H1 (cell line): ENCODE results near the gene SPDYE16. TPM values are rescaled to one million over a fixed set of nuclear protein-coding genes. Genes with fewer than 3 reads are reported as not detected.

Experiments used
- CTCF ChIA-PET: fragments of 300-600 bp; sonication (Branson Sonifier 250); formaldehyde crosslinking; loops from one replicate; lab custom pipeline; 2021; ENCODE audit not compliant: partially characterized antibody; lab: Charles Lee
- POLR2A ChIA-PET: fragments of 300-600 bp; sonication (Branson Sonifier 250); formaldehyde crosslinking; loops from one replicate; lab custom pipeline; 2021; ENCODE audit warnings: inconsistent platforms; ENCODE audit not compliant: partially characterized antibody; lab: Charles Lee
- DNase-seq, 2 experiments: peaks; one replicate each; pipeline versions ENCODE4 v3.0.0 to v3.0.0-alpha.2; 2010 to 2022; ENCODE audit warnings: low spot score in 2 of 2, low read depth in 1 of 2, mixed read lengths in 1 of 2
- FAIRE-seq: peaks from 2 replicates; lab custom pipeline; 2011; peaks lifted over from hg19 to GRCh38; lab: Jason Lieb, UNC
- H2AFZ ChIP-seq: 2 replicates; pipeline ENCODE4 v1.8.1; 2012; ENCODE audit warnings: low read length, inconsistent platforms
- H2AK5ac ChIP-seq: 2 replicates; pipeline ENCODE4 v1.6.1; 2013; ENCODE audit warnings: low read depth, low read length
- H2BK120ac ChIP-seq: replicated peaks from 2 replicates; pipeline ENCODE3; 2013; ENCODE audit warnings: low read depth, low read length, inconsistent platforms
- H2BK12ac ChIP-seq: 2 replicates; pipeline ENCODE4 v1.6.1; 2013; ENCODE audit warnings: low read depth, low read length
- H2BK15ac ChIP-seq: 2 replicates; pipeline ENCODE4 v1.6.1; 2013; ENCODE audit warnings: low read length
- H2BK20ac ChIP-seq: 2 replicates; pipeline ENCODE4 v1.6.1; 2013; ENCODE audit warnings: low read length
- H2BK5ac ChIP-seq: 2 replicates; pipeline ENCODE4 v1.6.1; 2013; ENCODE audit warnings: low read depth, low read length
- H3K14ac ChIP-seq: 2 replicates; pipeline ENCODE4 v1.6.1; 2013; ENCODE audit warnings: inconsistent platforms; ENCODE audit not compliant: insufficient read length
- H3K18ac ChIP-seq: 2 replicates; pipeline ENCODE4 v1.6.1; 2013; ENCODE audit warnings: low read length; ENCODE audit errors: extremely low read depth
- H3K23ac ChIP-seq: 2 replicates; pipeline ENCODE4 v1.6.1; 2013; ENCODE audit warnings: inconsistent platforms; ENCODE audit not compliant: insufficient read length
- H3K23me2 ChIP-seq: 2 replicates; pipeline ENCODE4 v1.6.1; 2013; ENCODE audit warnings: low read depth, low read length
- H3K27ac ChIP-seq: 2 replicates; pipeline ENCODE4 v1.6.1; 2011; ENCODE audit warnings: low read depth, low read length, inconsistent platforms
- H3K27me3 ChIP-seq, 4 experiments: replicated peaks in 1 of 4; 1 replicate in 1 of 4; 2 replicates in 3 of 4; pipeline versions ENCODE4 v1.6.1 to v1.8.1; 2011 to 2013; ENCODE audit warnings: low read length in 3 of 4, mild to moderate bottlenecking in 3 of 4, inconsistent platforms in 2 of 4, mixed read lengths in 2 of 4, moderate library complexity in 1 of 4; ENCODE audit not compliant: control insufficient read depth in 3 of 4, insufficient read depth in 3 of 4; ENCODE audit errors: extremely low read depth in 1 of 4
- H3K36me3 ChIP-seq, 4 experiments: 2 replicates each; pipeline versions ENCODE4 v1.6.1 to v1.8.1; 2011 to 2013; ENCODE audit warnings: mild to moderate bottlenecking in 4 of 4, low read length in 3 of 4, moderate library complexity in 2 of 4, control low read depth in 1 of 4, inconsistent platforms in 1 of 4; ENCODE audit not compliant: insufficient read depth in 4 of 4, control insufficient read depth in 2 of 4
- H3K4ac ChIP-seq: replicated peaks from 2 replicates; pipeline ENCODE3; 2013; ENCODE audit warnings: low read length, low read depth, mixed read lengths, inconsistent platforms; ENCODE audit not compliant: insufficient read length
- H3K4me1 ChIP-seq, 4 experiments: replicated peaks in 1 of 4; 1 replicate in 1 of 4; 2 replicates in 3 of 4; pipeline versions ENCODE4 v1.6.1 to v1.8.1; 2011 to 2013; ENCODE audit warnings: low read length in 3 of 4, inconsistent platforms in 2 of 4, mixed read lengths in 1 of 4; ENCODE audit not compliant: insufficient read depth in 4 of 4, control insufficient read depth in 3 of 4
- H3K4me2 ChIP-seq, 2 experiments: 2 replicates each; pipeline versions ENCODE4 v1.6.1 to v1.8.1; 2011 to 2013; ENCODE audit warnings: low read depth in 2 of 2, low read length in 2 of 2, control low read depth in 1 of 2, inconsistent platforms in 1 of 2, mild to moderate bottlenecking in 1 of 2; ENCODE audit not compliant: insufficient read depth in 1 of 2
- H3K4me3 ChIP-seq, 4 experiments: fragments of 200-600, 300-600 bp in 1 of 4; sonication (generic), shearing (Covaris generic), sonication (Bioruptor Twin) in 1 of 4; 2 replicates each; pipeline versions ENCODE4 v1.5.1 to v1.8.1; 2011 to 2016; ENCODE audit warnings: low read length in 4 of 4, low read depth in 3 of 4, control low read depth in 2 of 4, inconsistent platforms in 2 of 4, mild to moderate bottlenecking in 2 of 4, mixed read lengths in 1 of 4, moderate library complexity in 1 of 4; ENCODE audit not compliant: insufficient read depth in 2 of 4; ENCODE audit errors: extremely low read depth in 1 of 4
- H3K56ac ChIP-seq: replicated peaks from 2 replicates; pipeline ENCODE3; 2013; ENCODE audit warnings: low read depth, mild to moderate bottlenecking, mixed read lengths, low read length, inconsistent platforms; ENCODE audit not compliant: insufficient read length
- H3K79me1 ChIP-seq: 2 replicates; pipeline ENCODE4 v1.6.1; 2013; ENCODE audit warnings: low read depth, low read length, control low read depth
- H3K79me2 ChIP-seq, 2 experiments: 2 replicates each; pipeline versions ENCODE4 v1.6.1 to v1.8.1; 2012 to 2013; ENCODE audit warnings: low read length in 2 of 2, mild to moderate bottlenecking in 2 of 2, inconsistent platforms in 1 of 2; ENCODE audit not compliant: insufficient read depth in 2 of 2, control insufficient read depth in 1 of 2
- H3K9ac ChIP-seq, 4 experiments: replicated peaks in 1 of 4; 1 replicate in 1 of 4; 2 replicates in 3 of 4; pipeline versions ENCODE4 v1.6.1 to v1.8.1; 2011 to 2013; ENCODE audit warnings: low read depth in 3 of 4, low read length in 3 of 4, control low read depth in 2 of 4, mild to moderate bottlenecking in 2 of 4, moderate library complexity in 2 of 4, inconsistent platforms in 1 of 4; ENCODE audit errors: extremely low read depth in 1 of 4
- H3K9me3 ChIP-seq, 2 experiments: 2 replicates each; pipeline versions ENCODE4 v1.6.1 to v1.8.1; 2012 to 2013; ENCODE audit warnings: mild to moderate bottlenecking in 2 of 2, moderate library complexity in 2 of 2, control low read depth in 1 of 2, inconsistent platforms in 1 of 2, low read depth in 1 of 2, low read length in 1 of 2, mixed read lengths in 1 of 2; ENCODE audit not compliant: insufficient read depth in 2 of 2
- H4K20me1 ChIP-seq, 2 experiments: replicated peaks in 1 of 2; 2 replicates each; pipeline versions ENCODE3 to v1.8.1; 2011 to 2013; ENCODE audit warnings: inconsistent platforms in 2 of 2, low read length in 2 of 2, mild to moderate bottlenecking in 1 of 2; ENCODE audit not compliant: insufficient read depth in 2 of 2, control insufficient read depth in 1 of 2
- H4K5ac ChIP-seq: 2 replicates; pipeline ENCODE4 v1.6.1; 2013; ENCODE audit warnings: low read length, low read depth, mixed read lengths, inconsistent platforms; ENCODE audit not compliant: insufficient read length
- H4K8ac ChIP-seq: 2 replicates; pipeline ENCODE4 v1.8.0; 2013; ENCODE audit warnings: mild to moderate bottlenecking, moderate library complexity, low read length, inconsistent platforms; ENCODE audit not compliant: insufficient read depth; ENCODE audit errors: extremely low read depth
- H4K91ac ChIP-seq: replicated peaks from 2 replicates; pipeline ENCODE3; 2013; ENCODE audit warnings: low read length, mixed read lengths, inconsistent platforms; ENCODE audit not compliant: insufficient read length
- ASH2L ChIP-seq: fragments of 200-600, 300-600 bp; sonication (generic); IDR thresholded peaks from one replicate; pipeline ENCODE4 v1.7.1; 2017; ENCODE audit warnings: low read length
- BACH1 ChIP-seq: IDR thresholded peaks from 2 replicates; pipeline ENCODE4 v1.6.1; 2012; ENCODE audit warnings: low read length, improper control_type of control experiment
- CBX8 ChIP-seq: fragments of 300-800, 300-1000 bp; sonication (generic); IDR thresholded peaks from 2 replicates; pipeline ENCODE4 v1.7.1; 2016; ENCODE audit warnings: low read depth, low read length, borderline replicate concordance
- HDAC2 ChIP-seq, 2 experiments: fragments of 300-600 bp in 1 of 2; sonication (generic) in 1 of 2; IDR thresholded peaks; 2 replicates each; pipeline ENCODE4 v1.6.1; 2011 to 2012; ENCODE audit warnings: low read depth in 2 of 2, low read length in 2 of 2, mild to moderate bottlenecking in 2 of 2, moderate library complexity in 2 of 2, borderline replicate concordance in 1 of 2, inconsistent platforms in 1 of 2
- RAD21 ChIP-seq, 2 experiments: IDR thresholded peaks in 1 of 2; conservative IDR thresholded peaks in 1 of 2; 2 replicates each; pipeline ENCODE4 v1.6.1; 2011; ENCODE audit warnings: low read depth in 2 of 2, low read length in 2 of 2, improper control_type of control experiment in 1 of 2, inconsistent platforms in 1 of 2, mild to moderate bottlenecking in 1 of 2, moderate library complexity in 1 of 2
- SIN3A ChIP-seq, 2 experiments: IDR thresholded peaks in 1 of 2; conservative IDR thresholded peaks in 1 of 2; 2 replicates each; pipeline ENCODE4 v1.6.1; 2011 to 2012; ENCODE audit warnings: low read length in 2 of 2, improper control_type of control experiment in 1 of 2, low read depth in 1 of 2, mild to moderate bottlenecking in 1 of 2
- TCF12 ChIP-seq: IDR thresholded peaks from 2 replicates; pipeline ENCODE4 v1.6.1; 2011; ENCODE audit warnings: low read depth, mild to moderate bottlenecking, low read length
- TEAD4 ChIP-seq: IDR thresholded peaks from 2 replicates; pipeline ENCODE4 v1.6.1; 2012; ENCODE audit warnings: low read depth, low read length, inconsistent platforms, mixed read lengths
- WGBS, 2 experiments: shearing (Covaris generic) in 1 of 2; methylation state at CpG; one replicate each; pipeline versions ENCODE4 v1.1.6 to v1.1.7; 2013 to 2015; ENCODE audit warnings: low lambda C conversion rate in 2 of 2, mixed read lengths in 2 of 2, inconsistent platforms in 1 of 2, low coverage in 1 of 2, missing lambda C conversion rate in 1 of 2; ENCODE audit not compliant: insufficient replicate concordance in 2 of 2, insufficient coverage in 1 of 2, insufficient read length in 1 of 2; ENCODE audit errors: extremely low coverage in 1 of 2, missing lambda C conversion rate in 1 of 2; 5-methylcytosine and 5-hydroxymethylcytosine counted together
- polyA plus RNA-seq, 7 experiments: library from polyadenylated mRNA; depleted of rRNA in 3 of 7; stranded (reverse) in 5 of 7; unstranded in 2 of 7; fragments of >200 nt in 5 of 7; fragments of 200-250 nt in 2 of 7; gene quantifications; 1 replicate in 5 of 7; 2 replicates in 1 of 7; 4 replicates in 1 of 7; pipeline versions ENCODE4 v1.2.1 to v1.2.3, GENCODE V29; 2011 to 2013; ENCODE audit warnings: missing spikeins in 2 of 7, mixed read lengths in 2 of 7
- total RNA-seq: library from RNA; stranded (reverse); fragmentation: NEBNext Ultra II Directional; extraction: Animal tissue kit (Norgen Biotek cat#: 25700); gene quantifications from 2 replicates; pipeline ENCODE4 v1.2.1, GENCODE V29; 2021

The SPDYE16 gene
- total and polyA plus RNA-seq, 2 of the 8 experiments (the other 6 are each of a cell fraction or from before 2014, with no cell fraction given), result not detected

- DNase-seq, result peak; percentile 61 to 83
- TF ChIP-seq RAD21 (IDR thresholded peaks at IDR 0.05 in 1 of 2, conservative IDR thresholded peaks at IDR 0.05 in 1 of 2; ENCODE audit: low read depth in 2 of 2, low read length in 2 of 2) (peak; percentile 41 to 51; a peak in 3 of 4 replicates), ASH2L (peak; percentile 33), BACH1 (peak; percentile 37; the same call in 1 of the 2 replicates), TEAD4 (peak; percentile 96), HDAC2 (IDR thresholded peaks at IDR 0.05; ENCODE audit: borderline replicate concordance in 1 of 2, low read depth in 2 of 2, low read length in 2 of 2) (0 out of 4 replicates have a peak, but pooled peaks of 1 of the 2 experiments have one; percentile 29), TCF12 (0 out of 2 replicates have a peak, but pooled peaks have one; percentile 25), SIN3A (conservative IDR thresholded peaks at IDR 0.05 in 1 of 2, IDR thresholded peaks at IDR 0.05 in 1 of 2; ENCODE audit: low read depth in 1 of 2, low read length in 2 of 2) (0 out of 4 replicates have a peak, but pooled peaks of 1 of the 2 experiments have one; percentile 46), CBX8 (no peak)
Measured at GRCh38 chr7:76509931-76510877, 32.9 kb downstream of the SPDYE16 start, which contains the start of gene UPK3B. Gene UPK3B, plus strand, starts transcription at chr7:76510552. Its CDS starts 101 bp downstream, at chr7:76510653.

More at GRCh38 chr7:76509931-76510877, 32.9 kb downstream of the SPDYE16 start, which contains the start of gene UPK3B:
- peak within 1 kb of the TSS; percentile 71; the same call in 1 of the 2 replicates for H2BK5ac ChIP-seq
- H3K79me2 ChIP-seq, result no peaks in the 10 kb centered on the region
- no peak within 1 kb of the TSS for H4K5ac ChIP-seq
- peak within 1 kb of the TSS; percentile 87; the same call in 1 of the 2 replicates for H2BK12ac ChIP-seq
- H3K4me1 ChIP-seq, result peaks cover 0 to 17% (median 11%) of the 10 kb centered on the region in 4 experiments; a peak in 6 of 7 replicates
- H3K27me3 ChIP-seq, result no peaks in the 10 kb centered on the region
- peak within 1 kb of the TSS; percentile 48 for H3K18ac ChIP-seq
- H2BK20ac ChIP-seq, result peak within 1 kb of the TSS; percentile 90; the same call in 1 of the 2 replicates
- H4K8ac ChIP-seq, result peak within 1 kb of the TSS; percentile 87
- no peak for FAIRE-seq
- CTCF ChIA-PET, result no interaction called here
- H3K23me2 ChIP-seq, result no peaks in the 10 kb centered on the region
- H3K36me3 ChIP-seq, result peaks cover 0 to 5% (median under 1%) of the 10 kb centered on the region in 4 experiments; a peak in 4 of 8 replicates
- peak within 1 kb of the TSS; percentile 25 to 61 for H3K4me2 ChIP-seq
- no peak within 1 kb of the TSS for H3K27ac ChIP-seq
- no peak within 1 kb of the TSS for H2BK120ac ChIP-seq
- H3K4me3 ChIP-seq, result peak within 1 kb of the TSS in 1 of 4 experiments; percentile 5; a peak in 2 of 8 replicates
- WGBS, 2 experiments, result 52% methylated on average over 17 of the region's 20 CpGs; no CpG with 5 or more reads in 1 of the 2 experiments
- peak within 1 kb of the TSS; percentile 40 for H4K91ac ChIP-seq
- H3K23ac ChIP-seq, result no peak within 1 kb of the TSS
- H3K79me1 ChIP-seq, result no peaks in the 10 kb centered on the region
- H3K4ac ChIP-seq, result peak within 1 kb of the TSS; percentile 69
- H3K9ac ChIP-seq, result no peak within 1 kb of the TSS; a peak in 1 of 7 replicates
- no peak within 1 kb of the TSS for H2AFZ ChIP-seq
- no peak within 1 kb of the TSS for H2AK5ac ChIP-seq
- peak within 1 kb of the TSS; percentile 29; the same call in 1 of the 2 replicates for H2BK15ac ChIP-seq
- peaks cover 0 to 3% of the 10 kb centered on the region in 2 experiments for H4K20me1 ChIP-seq
- POLR2A ChIA-PET, result interaction anchor here (0.6 kb wide), 1 partner anchor 101 kb away, joined by 3 read pairs; the partner anchor contains the start of gene SSC4D
- H3K9me3 ChIP-seq, result no peaks in the 10 kb centered on the region
- no peak within 1 kb of the TSS for H3K56ac ChIP-seq
- no peak within 1 kb of the TSS for H3K14ac ChIP-seq
